MM.1S (cell line): Measurements from ENCODE around the gene MRTFA.

ENCODE experiments used
- EZH2 ChIP-seq: fragments of 300-600 bp; sonication (generic); optimal IDR thresholded peaks from 2 replicates; pipeline ENCODE3; 2017; ENCODE audit warnings: low read depth, mild to moderate bottlenecking, antibody characterized with exemption, low read length, mixed read lengths
- EZH2phosphoT487 ChIP-seq: fragments of 300-600 bp; sonication (generic); IDR thresholded peaks from 2 replicates; pipeline ENCODE4 v1.6.1; 2018; ENCODE audit warnings: antibody characterized with exemption, low read length
- TF ChIP-seq, protein P1 (sequence below): fragments of 300-600 bp; sonication (generic); IDR thresholded peaks from 2 replicates; pipeline ENCODE4 v1.5.1; 2016; ENCODE audit warnings: antibody characterized with exemption, low read length, mixed read lengths

- TF ChIP-seq, protein P1, sequence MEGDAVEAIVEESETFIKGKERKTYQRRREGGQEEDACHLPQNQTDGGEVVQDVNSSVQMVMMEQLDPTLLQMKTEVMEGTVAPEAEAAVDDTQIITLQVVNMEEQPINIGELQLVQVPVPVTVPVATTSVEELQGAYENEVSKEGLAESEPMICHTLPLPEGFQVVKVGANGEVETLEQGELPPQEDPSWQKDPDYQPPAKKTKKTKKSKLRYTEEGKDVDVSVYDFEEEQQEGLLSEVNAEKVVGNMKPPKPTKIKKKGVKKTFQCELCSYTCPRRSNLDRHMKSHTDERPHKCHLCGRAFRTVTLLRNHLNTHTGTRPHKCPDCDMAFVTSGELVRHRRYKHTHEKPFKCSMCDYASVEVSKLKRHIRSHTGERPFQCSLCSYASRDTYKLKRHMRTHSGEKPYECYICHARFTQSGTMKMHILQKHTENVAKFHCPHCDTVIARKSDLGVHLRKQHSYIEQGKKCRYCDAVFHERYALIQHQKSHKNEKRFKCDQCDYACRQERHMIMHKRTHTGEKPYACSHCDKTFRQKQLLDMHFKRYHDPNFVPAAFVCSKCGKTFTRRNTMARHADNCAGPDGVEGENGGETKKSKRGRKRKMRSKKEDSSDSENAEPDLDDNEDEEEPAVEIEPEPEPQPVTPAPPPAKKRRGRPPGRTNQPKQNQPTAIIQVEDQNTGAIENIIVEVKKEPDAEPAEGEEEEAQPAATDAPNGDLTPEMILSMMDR: no peak
- no peak for TF ChIP-seq EZH2phosphoT487
- no peak for TF ChIP-seq EZH2
Measured at GRCh38 chr22:40572976-40573375, 63.5 kb downstream of the MRTFA start.
